ENCODE data around the gene SLU7.

Gene SLU7

GRCh38 chr5:160399402-160400353 lies 19.2 kb downstream of the SLU7 start, which contains the start of gene FAM200C:
Gene FAM200C, minus strand, starts transcription at chr5:160400054. Its CDS starts 4,564 bp downstream, at chr5:160395490.
- peak; percentile 94 for DNase-seq

GRCh38 chr5:160398806-160399205 lies 20.1 kb downstream of the SLU7 start:
- DNase-seq = no peak

- no peak for DNase-seq
Observed at GRCh38 chr5:160397492-160397891, 21.4 kb downstream of the SLU7 start.

- no peak for DNase-seq
Observed at GRCh38 chr5:160395111-160395510, 23.8 kb downstream of the SLU7 start.

- no peak for DNase-seq
Observed at GRCh38 chr5:160390787-160391696, 27.8 kb downstream of the SLU7 start.

- DNase-seq = no peak
Observed at GRCh38 chr5:160387445-160387844, 31.4 kb downstream of the SLU7 start.

- DNase-seq = no peak
Observed at GRCh38 chr5:160385496-160385895, 33.4 kb downstream of the SLU7 start.

GRCh38 chr5:160384681-160385080 lies 34.2 kb downstream of the SLU7 start:
- DNase-seq = no peak

- no peak for DNase-seq
Observed at GRCh38 chr5:160382346-160382745, 36.5 kb downstream of the SLU7 start.

- no peak for DNase-seq
Observed at GRCh38 chr5:160380041-160380440, 38.8 kb downstream of the SLU7 start.

- no peak for DNase-seq
Observed at GRCh38 chr5:160379511-160379910, 39.4 kb downstream of the SLU7 start.

GRCh38 chr5:160378330-160378729 lies 40.6 kb downstream of the SLU7 start:
- no peak for DNase-seq

- DNase-seq = no peak
Observed at GRCh38 chr5:160377651-160378050, 41.2 kb downstream of the SLU7 start.

GRCh38 chr5:160376416-160376815 lies 42.5 kb downstream of the SLU7 start:
- no peak for DNase-seq

GRCh38 chr5:160375701-160376100 lies 43.2 kb downstream of the SLU7 start:
- DNase-seq = no peak

GRCh38 chr5:160375166-160375565 lies 43.7 kb downstream of the SLU7 start:
- DNase-seq = no peak

GRCh38 chr5:160371294-160371693 lies 47.6 kb downstream of the SLU7 start:
- DNase-seq = no peak

GRCh38 chr5:160370713-160371034 lies 48.2 kb downstream of the SLU7 start:
- DNase-seq = no peak

GRCh38 chr5:160369990-160370712 lies 48.7 kb downstream of the SLU7 start, which contains the start of gene C1QTNF2:
Gene C1QTNF2, minus strand, starts transcription at chr5:160370626. Its CDS starts 15,615 bp downstream, at chr5:160355011.
- peak; percentile 88 for DNase-seq

- peak; percentile 46 for DNase-seq
Observed at GRCh38 chr5:160367885-160368284, 51.0 kb downstream of the SLU7 start.

GRCh38 chr5:160367261-160367660 lies 51.6 kb downstream of the SLU7 start:
- DNase-seq = no peak

- DNase-seq = no peak
Observed at GRCh38 chr5:160366230-160366629, 52.7 kb downstream of the SLU7 start.
